WTC11 (cell line): ENCODE measurements around the gene CST6. TPM values are rescaled to one million over a fixed set of nuclear protein-coding genes. Genes with fewer than 3 reads are reported as not detected.

Source experiments
- ATAC-seq: fragments of 200-7000 bp; cut with Tn5 transposase; 2 replicates; pipeline ENCODE4 v1.10.0; 2021; ENCODE audit warnings: mild to moderate bottlenecking, moderate library complexity
- CTCF ChIA-PET: fragments of 300-600 bp; sonication (Branson Sonifier 250); formaldehyde crosslinking; loops from one replicate; lab custom pipeline; 2021; ENCODE audit warnings: antibody characterized with exemption; lab: Charles Lee
- POLR2A ChIA-PET: fragments of 350-600 bp; sonication (Branson Sonifier 250); formaldehyde crosslinking; loops from one replicate; lab custom pipeline; 2021; ENCODE audit warnings: antibody characterized with exemption; lab: Charles Lee
- DNase-seq: peaks from one replicate; pipeline ENCODE4 v3.0.0; 2021; ENCODE audit warnings: low spot score
- H3K27ac Mint-ChIP-seq: 2 replicates; pipeline ENCODE4 v1.8.0; 2021; ENCODE audit warnings: mixed read lengths
- H3K27me3 Mint-ChIP-seq: 2 replicates; pipeline ENCODE4 v1.8.0; 2021; ENCODE audit warnings: low read depth, mild to moderate bottlenecking, moderate library complexity, mixed read lengths
- H3K36me3 Mint-ChIP-seq: 2 replicates; pipeline ENCODE4 v1.8.0; 2021; ENCODE audit warnings: mixed read lengths
- H3K4me1 Mint-ChIP-seq: 2 replicates; pipeline ENCODE4 v1.8.0; 2022; ENCODE audit warnings: mixed read lengths
- H3K4me3 Mint-ChIP-seq: 2 replicates; pipeline ENCODE4 v1.8.0; 2021; ENCODE audit warnings: mild to moderate bottlenecking, moderate library complexity, mixed read lengths
- H3K9me3 Mint-ChIP-seq: 2 replicates; pipeline ENCODE4 v1.8.0; 2021; ENCODE audit warnings: mixed read lengths
- AFF4 ChIP-seq: sonication (generic); formaldehyde crosslinking; IDR thresholded peaks from 2 replicates; pipeline ENCODE4 v1.8.1; 2023; ENCODE audit warnings: mild to moderate bottlenecking, missing genetic modification reagents, borderline replicate concordance
- CDX4 ChIP-seq: fragments of 250-450 bp; sonication (Bioruptor Pico); IDR thresholded peaks from 2 replicates; pipeline ENCODE4 v1.9.0; 2021; ENCODE audit warnings: moderate library complexity, mild to moderate bottlenecking, inconsistent platforms, borderline replicate concordance
- CREB1 ChIP-seq: sonication (generic); formaldehyde crosslinking; IDR thresholded peaks from 2 replicates; pipeline ENCODE4 v1.8.0; 2023; ENCODE audit warnings: mild to moderate bottlenecking, missing genetic modification reagents
- E2F1 ChIP-seq: sonication (generic); formaldehyde crosslinking; IDR thresholded peaks from 2 replicates; pipeline ENCODE4 v1.8.0; 2022; ENCODE audit warnings: mild to moderate bottlenecking, missing genetic modification reagents
- EMX1 ChIP-seq: fragments of 250-450 bp; sonication (Bioruptor Pico); IDR thresholded peaks from 2 replicates; pipeline ENCODE4 v1.8.0; 2021; ENCODE audit warnings: mild to moderate bottlenecking
- ETV6 ChIP-seq: sonication (generic); formaldehyde crosslinking; IDR thresholded peaks from 2 replicates; pipeline ENCODE4 v1.8.1; 2022; ENCODE audit warnings: mild to moderate bottlenecking, missing genetic modification reagents
- HMGA2 ChIP-seq: fragments of 250-450 bp; sonication (Bioruptor Pico); IDR thresholded peaks from 2 replicates; pipeline ENCODE4 v1.4.0; 2021; ENCODE audit warnings: mild to moderate bottlenecking, moderate library complexity
- HMGXB4 ChIP-seq: sonication (generic); formaldehyde crosslinking; IDR thresholded peaks from 2 replicates; pipeline ENCODE4 v1.8.1; 2023; ENCODE audit warnings: mild to moderate bottlenecking, moderate library complexity, missing genetic modification reagents
- IRF2 ChIP-seq: sonication (generic); formaldehyde crosslinking; IDR thresholded peaks from 2 replicates; pipeline ENCODE4 v1.8.0; 2022; ENCODE audit warnings: low read depth, missing genetic modification reagents, borderline replicate concordance
- JAZF1 ChIP-seq: fragments of 250-450 bp; sonication (Bioruptor Pico); IDR thresholded peaks from 2 replicates; pipeline ENCODE4 v1.9.0; 2021; ENCODE audit warnings: moderate library complexity, mild to moderate bottlenecking, inconsistent platforms
- MAX ChIP-seq: sonication (generic); formaldehyde crosslinking; IDR thresholded peaks from 2 replicates; pipeline ENCODE4 v1.8.0; 2022; ENCODE audit warnings: mild to moderate bottlenecking, missing genetic modification reagents
- NR3C1 ChIP-seq: sonication (generic); formaldehyde crosslinking; conservative IDR thresholded peaks from 2 replicates; pipeline ENCODE4 v1.8.1; 2023; ENCODE audit warnings: low read depth, mild to moderate bottlenecking, missing genetic modification reagents
- SMAD4 ChIP-seq: sonication (generic); formaldehyde crosslinking; IDR thresholded peaks from 2 replicates; pipeline ENCODE4 v1.8.0; 2022; ENCODE audit warnings: mild to moderate bottlenecking, missing genetic modification reagents
- USF1 ChIP-seq: sonication (generic); formaldehyde crosslinking; IDR thresholded peaks from 2 replicates; pipeline ENCODE4 v1.8.0; 2022; ENCODE audit warnings: mild to moderate bottlenecking, missing genetic modification reagents
- ZNF121 ChIP-seq: sonication (generic); formaldehyde crosslinking; IDR thresholded peaks from 2 replicates; pipeline ENCODE4 v1.8.0; 2023; ENCODE audit warnings: missing genetic modification reagents
- ZNF425 ChIP-seq: fragments of 250-450 bp; sonication (Bioruptor Pico); conservative IDR thresholded peaks from 2 replicates; pipeline ENCODE4 v1.9.0; 2021; ENCODE audit warnings: mild to moderate bottlenecking
- total RNA-seq: library from RNA; stranded (reverse); gene quantifications from 3 replicates; pipeline ENCODE4 v1.2.3, GENCODE V29; 2021

Gene CST6
- total RNA-seq, 1 experiment from 2014 or later: 0.72 TPM

- Mint-ChIP-seq H3K9me3 (no peaks in the 10 kb centered on the region), H3K4me3 (peak overlapping the region; percentile 100), H3K36me3 (peaks cover 38% of the 10 kb centered on the region), H3K27me3 (no peaks in the 10 kb centered on the region), H3K4me1 (peaks cover 35% of the 10 kb centered on the region), H3K27ac (peak overlapping the region; percentile 98)
- TF ChIP-seq USF1 (CRISPR knock-in tag) (no peak), ZNF425 (CRISPR knock-in tag) (no peak), HMGA2 (CRISPR knock-in tag) (no peak), JAZF1 (CRISPR knock-in tag) (no peak)
- ATAC-seq (no peak), DNase-seq (no peak)
- CTCF ChIA-PET: interaction anchor here (1.0 to 4.2 kb wide), 5 partner anchors 17 to 482 kb away, joined by 3 to 35 read pairs (median 3); partner anchors contain the start of genes PACS1, RAB1B and ZNRD2
- POLR2A ChIA-PET: interaction anchor here (0.8 to 1.3 kb wide), 2 partner anchors 170 to 193 kb away, joined by 3 to 8 read pairs; partner anchors contain the start of gene MUS81
Observed at GRCh38 chr11:66052664-66052982, 40.8 kb downstream of the CST6 start.

GRCh38 chr11:66055021-66055420, 43.2 kb downstream of the CST6 start:
- CTCF ChIA-PET: no interaction called here
- peaks cover 21% of the 10 kb centered on the region for H3K4me1 Mint-ChIP-seq
- DNase-seq: no peak
- TF ChIP-seq ETV6 (CRISPR knock-in tag): no peak
- no peak for TF ChIP-seq E2F1 (CRISPR knock-in tag)
- no peak for TF ChIP-seq ZNF121
- TF ChIP-seq IRF2 (CRISPR knock-in tag): no peak
- TF ChIP-seq HMGXB4 (CRISPR knock-in tag): no peak
- no peak for TF ChIP-seq ZNF425 (CRISPR knock-in tag)
- TF ChIP-seq AFF4 (CRISPR knock-in tag): no peak
- TF ChIP-seq SMAD4: no peak
- TF ChIP-seq EMX1 (CRISPR knock-in tag): no peak
- no peak for TF ChIP-seq CDX4
- no peak for TF ChIP-seq CREB1
- TF ChIP-seq NR3C1 (CRISPR knock-in tag): no peak
- no peak for TF ChIP-seq MAX (CRISPR knock-in tag)
- TF ChIP-seq, all 79 proteins: peak for 0
- H3K27me3 Mint-ChIP-seq: no peaks in the 10 kb centered on the region
- H3K36me3 Mint-ChIP-seq: peaks cover 60% of the 10 kb centered on the region
- no peaks in the 10 kb centered on the region for H3K9me3 Mint-ChIP-seq
- ATAC-seq: no peak
- H3K27ac Mint-ChIP-seq: no peak overlapping the region
- no peak overlapping the region for H3K4me3 Mint-ChIP-seq
- POLR2A ChIA-PET: no interaction called here
